GM06990 (cell line): ENCODE measurements around the gene TRAF3IP3.
A peak's percentile ranks its signal among the peaks of the same experiment; 100 is the strongest.

ENCODE experiments used
- DNase-seq: peaks from one replicate; pipeline ENCODE4 v3.0.0-alpha.2; 2011; ENCODE audit not compliant: insufficient read length; ENCODE audit errors: extremely low read depth
- H3K27me3 ChIP-seq: replicated peaks from 2 replicates; pipeline ENCODE4 v1.6.0; 2011; ENCODE audit warnings: low read length; ENCODE audit not compliant: control insufficient read depth, insufficient read depth
- H3K36me3 ChIP-seq: 2 replicates; pipeline ENCODE4 v1.5.1; 2011; ENCODE audit warnings: low read length; ENCODE audit not compliant: control insufficient read depth, insufficient read depth
- H3K4me3 ChIP-seq: replicated peaks from 2 replicates; pipeline ENCODE4 v1.5.1; 2011; ENCODE audit warnings: low read depth, mild to moderate bottlenecking, control low read depth, low read length
- TF ChIP-seq, protein P1 (sequence below): IDR thresholded peaks from 2 replicates; pipeline ENCODE4 v1.5.1; 2011; ENCODE audit warnings: low read length, control low read depth, mild to moderate bottlenecking, inconsistent platforms; ENCODE audit not compliant: insufficient read depth, poor library complexity, severe bottlenecking

The TRAF3IP3 gene

DNA sequence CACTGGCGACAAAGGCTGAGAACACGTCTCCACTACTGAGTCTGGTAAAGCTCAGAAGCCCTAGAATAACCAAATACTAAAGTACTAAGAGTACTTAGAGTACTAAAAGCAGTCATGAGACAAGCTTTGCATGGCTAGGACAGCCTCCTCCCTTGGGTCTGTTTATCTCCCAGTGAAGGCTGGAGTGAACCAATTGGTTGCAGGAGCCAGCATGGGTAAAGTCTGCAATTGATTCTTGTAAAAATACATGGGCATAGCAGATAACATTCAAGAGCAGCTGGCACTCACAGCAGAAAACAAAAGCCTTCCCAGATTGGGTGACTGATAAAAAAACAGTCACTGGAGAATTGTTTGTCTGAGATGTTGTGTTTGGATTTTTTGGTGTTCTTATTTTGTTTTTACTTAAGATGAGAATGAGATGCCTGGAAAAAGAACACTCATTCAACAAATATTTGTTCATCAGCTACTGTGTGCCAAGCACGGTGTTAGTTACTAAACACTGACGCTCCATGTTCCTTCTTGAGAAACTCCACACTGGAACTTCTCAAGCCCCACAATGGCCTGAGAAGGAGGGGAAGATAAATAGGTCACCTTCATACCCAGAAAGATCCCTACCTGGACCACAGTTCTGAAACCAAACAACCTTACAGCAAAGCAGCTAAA, 46.4 kb downstream of the TRAF3IP3 start:
- H3K4me3 ChIP-seq, result no peak overlapping the region
- TF ChIP-seq, protein P1, sequence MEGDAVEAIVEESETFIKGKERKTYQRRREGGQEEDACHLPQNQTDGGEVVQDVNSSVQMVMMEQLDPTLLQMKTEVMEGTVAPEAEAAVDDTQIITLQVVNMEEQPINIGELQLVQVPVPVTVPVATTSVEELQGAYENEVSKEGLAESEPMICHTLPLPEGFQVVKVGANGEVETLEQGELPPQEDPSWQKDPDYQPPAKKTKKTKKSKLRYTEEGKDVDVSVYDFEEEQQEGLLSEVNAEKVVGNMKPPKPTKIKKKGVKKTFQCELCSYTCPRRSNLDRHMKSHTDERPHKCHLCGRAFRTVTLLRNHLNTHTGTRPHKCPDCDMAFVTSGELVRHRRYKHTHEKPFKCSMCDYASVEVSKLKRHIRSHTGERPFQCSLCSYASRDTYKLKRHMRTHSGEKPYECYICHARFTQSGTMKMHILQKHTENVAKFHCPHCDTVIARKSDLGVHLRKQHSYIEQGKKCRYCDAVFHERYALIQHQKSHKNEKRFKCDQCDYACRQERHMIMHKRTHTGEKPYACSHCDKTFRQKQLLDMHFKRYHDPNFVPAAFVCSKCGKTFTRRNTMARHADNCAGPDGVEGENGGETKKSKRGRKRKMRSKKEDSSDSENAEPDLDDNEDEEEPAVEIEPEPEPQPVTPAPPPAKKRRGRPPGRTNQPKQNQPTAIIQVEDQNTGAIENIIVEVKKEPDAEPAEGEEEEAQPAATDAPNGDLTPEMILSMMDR, result no peak
- H3K27me3 ChIP-seq, result no peaks in the 10 kb centered on the region
- DNase-seq, result no peak
- H3K36me3 ChIP-seq, result no peaks in the 10 kb centered on the region

- Histone ChIP-seq H3K4me3 (no peak overlapping the region), H3K27me3 (no peaks in the 10 kb centered on the region), H3K36me3 (no peaks in the 10 kb centered on the region)
- TF ChIP-seq, protein P1, result no peak
- no peak for DNase-seq
Measured at GRCh38 chr1:209802780-209803152, 46.9 kb downstream of the TRAF3IP3 start.

DNA sequence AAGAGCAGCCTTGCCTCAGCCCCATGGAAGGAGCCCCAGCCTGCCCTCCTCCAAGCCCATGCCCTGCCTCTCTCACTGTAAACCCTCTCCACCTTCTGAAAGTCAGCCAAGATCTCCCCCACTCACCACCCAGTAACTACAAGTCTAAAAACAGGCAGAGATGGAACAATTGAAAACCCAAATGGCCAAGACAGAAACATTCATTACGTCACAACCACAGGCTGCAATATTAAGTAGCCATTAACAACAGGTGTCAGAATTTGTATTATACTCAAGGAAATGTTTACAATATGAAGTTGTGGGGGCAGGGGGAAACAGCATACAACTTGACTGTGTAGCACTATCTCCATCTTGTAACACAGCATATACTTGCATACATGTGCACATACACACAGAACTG, 47.7 kb downstream of the TRAF3IP3 start:
- TF ChIP-seq, protein P1, result no peak
- no peak overlapping the region for H3K4me3 ChIP-seq
- no peaks in the 10 kb centered on the region for H3K27me3 ChIP-seq
- H3K36me3 ChIP-seq, result no peaks in the 10 kb centered on the region
- DNase-seq, result no peak

DNA sequence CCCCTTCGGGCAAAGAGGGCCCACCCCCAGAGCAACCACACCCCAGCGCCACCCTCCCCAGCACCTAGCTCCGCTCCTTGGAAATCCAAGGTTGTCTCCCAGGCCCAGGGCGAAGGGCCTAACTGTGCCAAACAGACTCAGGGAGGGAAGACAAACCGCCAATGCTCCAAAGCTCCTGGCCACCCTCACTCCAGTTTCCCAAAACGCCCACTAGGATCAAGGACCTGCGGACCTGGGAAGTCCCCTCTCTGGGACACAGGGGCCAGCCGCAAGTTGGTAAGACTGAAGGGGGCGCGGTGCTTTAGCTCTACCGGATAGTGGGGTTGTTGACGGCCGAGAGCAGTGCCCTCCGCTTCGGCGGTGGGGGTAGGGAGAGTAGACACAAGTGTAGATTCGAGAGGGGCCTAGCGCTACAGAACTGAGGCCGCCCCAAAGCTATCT, 49.5 kb downstream of the TRAF3IP3 start:
- H3K36me3 ChIP-seq, result no peaks in the 10 kb centered on the region
- H3K4me3 ChIP-seq, result no peak overlapping the region
- H3K27me3 ChIP-seq, result no peaks in the 10 kb centered on the region
- TF ChIP-seq, protein P1, result no peak
- DNase-seq, result no peak

DNA sequence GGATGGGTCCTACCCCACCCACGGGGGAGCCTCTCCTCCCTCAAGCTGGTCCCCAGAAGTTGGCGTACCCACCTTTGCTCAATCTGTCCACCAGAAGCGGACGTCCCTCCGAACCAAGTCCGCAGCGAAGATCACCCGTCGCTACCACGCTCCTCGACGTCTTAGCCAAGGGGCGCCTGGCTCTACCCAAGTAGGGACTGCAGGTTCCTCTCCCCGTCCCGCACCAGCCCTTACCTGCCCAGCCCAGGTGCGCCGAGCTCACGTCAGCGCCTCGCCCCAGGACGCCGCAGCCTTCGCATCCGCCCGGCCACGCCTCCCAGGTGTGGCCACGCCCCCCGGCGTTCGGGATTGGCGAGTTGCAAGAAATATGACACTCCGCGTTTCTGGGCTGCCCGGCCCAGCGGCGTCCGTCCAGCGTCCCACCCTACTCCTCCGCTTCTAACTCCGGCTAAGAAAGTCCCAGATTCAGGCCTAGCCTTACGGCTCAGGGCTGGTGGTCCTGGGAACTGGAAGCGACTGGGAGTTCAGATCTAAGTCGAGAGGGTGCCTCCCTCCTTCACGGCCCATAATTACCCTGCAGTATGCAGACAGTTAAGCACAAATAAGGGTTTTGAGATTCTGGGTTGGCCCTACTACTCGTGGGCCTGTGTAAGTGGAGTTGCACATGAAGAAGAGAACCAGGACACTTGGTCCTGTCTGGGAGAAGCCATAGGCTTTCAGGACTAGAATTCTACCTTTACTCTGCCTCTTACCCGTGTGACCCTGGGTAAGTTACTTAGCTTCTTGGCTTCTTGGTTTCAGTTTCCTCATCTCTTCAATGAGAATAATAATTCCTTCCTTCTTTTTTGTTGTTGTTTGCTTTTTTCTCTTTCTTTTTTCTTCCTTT, 50.3 kb downstream of the TRAF3IP3 start, which contains the start of gene IRF6:
Gene IRF6, minus strand, starts transcription at position 268 of the 886 bp plus-strand sequence. CDS start 4,729 bp downstream, outside the sequence.
- Histone ChIP-seq H3K36me3 (no peaks in the 10 kb centered on the region), H3K27me3 (no peaks in the 10 kb centered on the region), H3K4me3 (0 out of 2 replicates have a peak within 1 kb of the TSS, but pooled peaks have one; percentile 7)
- DNase-seq, result peak; percentile 76
- TF ChIP-seq, protein P1, result no peak
